ENCODE results near the gene CDK5RAP2.
"Not testable (repeated sequence)": the region's sequence is repeated elsewhere in the genome, so short reads cannot be mapped to it uniquely, and the experiment has no call there.

CDK5RAP2 gene

GRCh38 chr9:120542701-120543490, 37.1 kb downstream of the CDK5RAP2 start:
- DNase-seq = no peak

- no peak for DNase-seq
Observed at GRCh38 chr9:120541921-120542320, 38.0 kb downstream of the CDK5RAP2 start.

GRCh38 chr9:120539951-120540350, 40.0 kb downstream of the CDK5RAP2 start:
- DNase-seq = no peak

GRCh38 chr9:120538339-120538738, 41.6 kb downstream of the CDK5RAP2 start:
- DNase-seq = no peak

- DNase-seq = no peak
Observed at GRCh38 chr9:120536949-120537640, 42.9 kb downstream of the CDK5RAP2 start.

GRCh38 chr9:120536094-120536493, 43.9 kb downstream of the CDK5RAP2 start:
- DNase-seq = no peak

GRCh38 chr9:120534266-120534665, 45.7 kb downstream of the CDK5RAP2 start:
- no peak for DNase-seq

GRCh38 chr9:120532891-120533290, 47.1 kb downstream of the CDK5RAP2 start:
- DNase-seq = no peak

GRCh38 chr9:120532475-120532874, 47.5 kb downstream of the CDK5RAP2 start:
- DNase-seq = no peak

- peak; percentile 52 for DNase-seq
Observed at GRCh38 chr9:120531683-120532300, 48.2 kb downstream of the CDK5RAP2 start.

GRCh38 chr9:120530220-120530832, 49.6 kb downstream of the CDK5RAP2 start:
- DNase-seq = not testable (repeated sequence)

GRCh38 chr9:120528829-120529228, 51.1 kb downstream of the CDK5RAP2 start:
- no peak for DNase-seq

- DNase-seq = no peak
Observed at GRCh38 chr9:120528327-120528726, 51.6 kb downstream of the CDK5RAP2 start.

GRCh38 chr9:120526534-120526933, 53.4 kb downstream of the CDK5RAP2 start:
- no peak for DNase-seq

- DNase-seq = no peak
Observed at GRCh38 chr9:120524863-120525262, 55.1 kb downstream of the CDK5RAP2 start.

- DNase-seq = no peak
Observed at GRCh38 chr9:120524038-120524437, 55.9 kb downstream of the CDK5RAP2 start.

- DNase-seq = no peak
Observed at GRCh38 chr9:120522558-120522957, 57.4 kb downstream of the CDK5RAP2 start.

GRCh38 chr9:120522032-120522431, 57.9 kb downstream of the CDK5RAP2 start:
- DNase-seq = no peak

GRCh38 chr9:120521101-120521500, 58.9 kb downstream of the CDK5RAP2 start:
- no peak for DNase-seq

GRCh38 chr9:120515996-120516395, 64.0 kb downstream of the CDK5RAP2 start:
- not testable (repeated sequence) for DNase-seq

- not testable (repeated sequence) for DNase-seq
Observed at GRCh38 chr9:120515481-120515880, 64.5 kb downstream of the CDK5RAP2 start.

GRCh38 chr9:120514405-120514804, 65.6 kb downstream of the CDK5RAP2 start:
- no peak for DNase-seq

GRCh38 chr9:120513825-120514396, 66.1 kb downstream of the CDK5RAP2 start:
- DNase-seq = no peak
